GM12874 (cell line): ENCODE data around the gene CLSTN3.
A peak's percentile ranks its signal among the peaks of the same experiment; 100 is the strongest.

Experiments used
- TF ChIP-seq, protein P1 (sequence below): IDR thresholded peaks from 2 replicates; pipeline ENCODE4 v1.5.1; 2011; ENCODE audit warnings: low read depth, mild to moderate bottlenecking, control low read depth, low read length, moderate library complexity; ENCODE audit not compliant: insufficient read depth

Gene CLSTN3

DNA sequence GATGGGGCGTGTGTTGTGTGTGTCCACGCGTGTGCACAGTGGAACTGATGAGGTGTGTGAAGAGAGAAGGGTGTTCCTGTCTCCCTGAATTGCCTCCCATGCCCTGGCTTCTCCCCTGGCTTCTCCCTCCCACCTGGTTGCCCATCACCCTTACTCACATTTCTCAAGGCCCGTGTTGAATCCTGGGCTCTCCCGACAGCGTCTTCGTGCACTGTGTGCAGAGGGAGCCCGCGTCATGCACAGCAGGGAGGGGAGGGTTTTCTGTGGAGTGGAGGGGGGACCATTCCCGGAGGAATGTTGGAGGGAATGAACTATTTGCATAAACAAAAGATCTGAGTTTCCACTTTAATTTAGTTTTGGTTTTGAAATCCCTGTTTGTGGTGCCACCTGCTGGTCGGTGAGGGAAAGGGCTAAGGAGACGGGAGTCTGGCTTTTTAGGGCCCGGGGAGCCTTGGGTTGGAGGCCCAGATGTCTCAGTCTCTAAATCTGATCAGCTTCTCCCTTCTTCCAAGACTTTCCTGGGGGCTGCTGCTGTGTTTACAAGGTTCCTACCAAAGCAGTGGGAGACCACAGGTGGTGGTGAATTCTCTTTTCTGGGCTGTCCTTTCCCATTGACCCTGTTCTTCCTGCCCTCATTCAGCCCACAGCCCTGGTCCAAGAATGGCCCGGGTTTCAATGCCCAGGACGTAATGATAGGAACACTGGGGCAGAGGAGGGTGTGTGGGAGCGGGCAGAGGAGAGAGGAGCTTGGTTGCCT is 37.8 kb upstream of the CLSTN3 start, which contains the start of gene C1R:
C1R (minus strand) TSS at position 217 of the 757 bp plus-strand sequence; CDS start at position 160, 57 bp downstream.
- TF ChIP-seq, protein P1, sequence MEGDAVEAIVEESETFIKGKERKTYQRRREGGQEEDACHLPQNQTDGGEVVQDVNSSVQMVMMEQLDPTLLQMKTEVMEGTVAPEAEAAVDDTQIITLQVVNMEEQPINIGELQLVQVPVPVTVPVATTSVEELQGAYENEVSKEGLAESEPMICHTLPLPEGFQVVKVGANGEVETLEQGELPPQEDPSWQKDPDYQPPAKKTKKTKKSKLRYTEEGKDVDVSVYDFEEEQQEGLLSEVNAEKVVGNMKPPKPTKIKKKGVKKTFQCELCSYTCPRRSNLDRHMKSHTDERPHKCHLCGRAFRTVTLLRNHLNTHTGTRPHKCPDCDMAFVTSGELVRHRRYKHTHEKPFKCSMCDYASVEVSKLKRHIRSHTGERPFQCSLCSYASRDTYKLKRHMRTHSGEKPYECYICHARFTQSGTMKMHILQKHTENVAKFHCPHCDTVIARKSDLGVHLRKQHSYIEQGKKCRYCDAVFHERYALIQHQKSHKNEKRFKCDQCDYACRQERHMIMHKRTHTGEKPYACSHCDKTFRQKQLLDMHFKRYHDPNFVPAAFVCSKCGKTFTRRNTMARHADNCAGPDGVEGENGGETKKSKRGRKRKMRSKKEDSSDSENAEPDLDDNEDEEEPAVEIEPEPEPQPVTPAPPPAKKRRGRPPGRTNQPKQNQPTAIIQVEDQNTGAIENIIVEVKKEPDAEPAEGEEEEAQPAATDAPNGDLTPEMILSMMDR, result peak; percentile 82

DNA sequence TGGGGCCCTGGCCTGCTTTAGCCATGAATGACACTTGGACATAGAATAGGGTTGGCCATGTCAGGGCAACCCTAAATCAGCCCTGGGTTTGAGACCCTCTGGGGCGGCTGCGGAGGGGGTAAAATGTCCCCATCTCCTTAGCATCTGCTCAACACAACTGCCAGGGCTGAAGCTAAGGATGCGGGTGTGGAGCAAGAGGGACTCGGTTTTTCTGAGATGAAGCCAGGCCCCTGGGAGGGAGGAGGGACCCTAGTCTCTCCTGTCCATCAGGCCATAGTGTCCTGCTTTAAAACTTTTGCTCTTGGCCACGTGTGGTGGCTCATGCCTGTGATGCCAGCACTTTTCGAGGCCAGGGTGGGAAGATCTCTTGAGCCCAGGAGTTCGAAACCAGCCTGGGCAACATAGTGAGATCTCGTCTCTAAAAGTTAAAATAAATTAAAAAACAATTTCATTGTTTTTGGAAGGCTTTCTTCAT is 37.1 kb upstream of the CLSTN3 start:
- TF ChIP-seq, protein P1, result no peak

DNA sequence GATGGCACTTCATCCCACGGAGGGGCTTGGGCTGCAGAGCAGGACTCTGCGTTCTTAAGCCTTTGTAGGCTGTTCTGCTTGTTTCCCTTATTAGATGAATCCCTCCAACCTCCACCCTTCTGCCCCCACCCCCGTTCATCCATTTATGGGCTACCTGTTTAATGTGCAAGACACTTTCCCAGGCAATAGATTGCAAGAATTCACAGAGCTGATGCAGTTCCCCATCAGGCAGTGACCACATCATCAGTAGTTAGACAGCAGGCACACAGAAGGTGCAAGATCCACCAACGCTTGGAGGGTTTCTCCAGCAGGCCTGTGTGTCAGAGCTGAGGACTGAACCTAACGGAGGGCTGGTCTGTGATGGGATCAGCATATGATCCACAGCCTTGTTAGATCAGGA is 36.7 kb upstream of the CLSTN3 start:
- TF ChIP-seq, protein P1, result no peak

GRCh38 chr12:7093892-7094291 is 36.3 kb upstream of the CLSTN3 start:
- TF ChIP-seq, protein P1, result no peak

DNA sequence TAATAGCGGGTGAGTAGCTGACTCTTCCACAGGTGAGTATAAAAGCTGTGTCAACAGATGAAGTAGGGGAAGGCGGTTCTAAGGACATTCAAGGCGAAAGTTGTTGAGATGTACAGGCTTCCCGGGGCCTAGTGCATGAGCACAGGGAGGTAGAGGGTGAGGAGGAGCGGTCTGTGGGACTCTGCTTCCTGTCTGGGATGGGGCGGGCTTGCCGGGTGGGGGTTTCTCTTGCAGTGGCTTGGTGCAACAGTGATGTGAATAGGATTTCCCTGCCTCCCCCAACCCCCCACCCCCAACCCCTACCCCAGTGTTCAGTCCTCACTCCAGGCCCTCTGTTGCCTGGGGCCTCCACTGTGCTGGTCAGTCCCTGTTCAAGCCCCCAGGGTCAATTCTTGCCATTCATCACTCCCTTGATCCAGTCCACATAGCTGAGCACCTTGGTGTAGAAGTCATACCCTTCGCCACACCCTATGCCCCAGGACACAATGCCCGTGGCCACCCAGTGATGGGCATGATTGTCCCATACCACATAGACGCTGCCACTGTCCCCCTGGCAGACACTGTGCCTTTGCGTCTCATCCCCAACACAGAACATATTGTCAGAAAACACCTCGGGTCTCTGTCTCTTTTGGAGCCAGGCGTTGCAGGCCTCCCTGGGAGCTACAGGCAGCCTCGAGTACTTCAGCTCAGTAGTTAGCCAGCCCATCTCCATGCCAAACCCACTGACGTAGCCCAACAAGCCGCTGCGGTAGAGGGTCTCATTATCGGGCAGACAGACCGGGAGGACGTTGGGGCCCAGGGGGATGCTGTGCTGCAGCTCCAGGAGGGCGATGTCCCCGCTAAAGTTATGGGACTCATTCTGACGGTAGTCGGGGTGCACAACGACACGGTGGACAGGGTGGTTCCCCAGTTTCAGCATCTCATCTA is 33.9 kb upstream of the CLSTN3 start:
- TF ChIP-seq, protein P1, result no peak

- TF ChIP-seq, protein P1, result no peak
Measured at GRCh38 chr12:7096979-7097378, 33.2 kb upstream of the CLSTN3 start.

- TF ChIP-seq, protein P1, result no peak
Measured at GRCh38 chr12:7099290-7099996, 30.7 kb upstream of the CLSTN3 start.
